Activated naive CD4-positive, alpha-beta T cell treated with anti-CD3 and anti-CD28 coated beads for 36 hours (primary cell): ENCODE results near the gene ARMC2. TPM values are rescaled to one million over a fixed set of nuclear protein-coding genes. Genes with fewer than 3 reads are reported as not detected.
"Not testable (repeated sequence)": the region's sequence is repeated elsewhere in the genome, so short reads cannot be mapped to it uniquely, and the experiment has no call there.

Source experiments
- CTCF ChIA-PET: fragments of 350-600 bp; sonication (Branson Sonifier 250); formaldehyde crosslinking; loops from one replicate; lab custom pipeline; 2021; ENCODE audit warnings: antibody characterized with exemption; lab: Charles Lee
- DNase-seq: peaks from one replicate; pipeline ENCODE4 v3.0.0-alpha.2; 2020
- H3K27ac Mint-ChIP-seq: one replicate; pipeline ENCODE4 v1.8.0; 2021; ENCODE audit warnings: mild to moderate bottlenecking, mixed read lengths
- H3K27me3 Mint-ChIP-seq: one replicate; pipeline ENCODE4 v1.8.0; 2021; ENCODE audit warnings: low read depth, mixed read lengths
- H3K36me3 Mint-ChIP-seq: one replicate; pipeline ENCODE4 v1.8.0; 2021; ENCODE audit warnings: low read depth, mixed read lengths
- H3K4me1 Mint-ChIP-seq: one replicate; pipeline ENCODE4 v1.8.0; 2021; ENCODE audit warnings: low read depth, mixed read lengths
- H3K4me3 Mint-ChIP-seq: one replicate; pipeline ENCODE4 v1.8.0; 2021; ENCODE audit warnings: mild to moderate bottlenecking, moderate library complexity, mixed read lengths
- H3K9me3 Mint-ChIP-seq: one replicate; pipeline ENCODE4 v1.8.0; 2021; ENCODE audit warnings: mixed read lengths
- intact Hi-C: fragments of 100-400 bp; cut with micrococcal nuclease; formaldehyde crosslinking; loops from one replicate; pipeline ENCODE4 v1.15.1; 2023
- total RNA-seq, 2 experiments: library from RNA; stranded (reverse); gene quantifications; one replicate each; pipeline ENCODE4 v1.2.3, GENCODE V29; 2021

Gene ARMC2
- total RNA-seq, 2 experiments from 2014 or later = 3.6 to 3.9 TPM

- no peak overlapping the region for H3K4me3 Mint-ChIP-seq
- no peak overlapping the region for H3K27ac Mint-ChIP-seq
- CTCF ChIA-PET = interaction anchor here (0.6 kb wide), 1 partner anchor 51 kb away, joined by 3 read pairs; no protein-coding TSS in a partner anchor
Observed at GRCh38 chr6:108851756-108852155, 3.5 kb downstream of the ARMC2 start.

GRCh38 chr6:108853077-108853476, 4.9 kb downstream of the ARMC2 start:
- CTCF ChIA-PET = no interaction called here
- Mint-ChIP-seq H3K4me3 (no peak overlapping the region), H3K4me1 (peaks cover 7% of the 10 kb centered on the region), H3K27ac (no peak overlapping the region), H3K9me3 (peaks cover 5% of the 10 kb centered on the region), H3K27me3 (no peaks in the 10 kb centered on the region), H3K36me3 (peaks cover 31% of the 10 kb centered on the region)
- intact Hi-C loops = no loop called here
- DNase-seq = no peak

More at GRCh38 chr6:108851756-108852155, 3.5 kb downstream of the ARMC2 start:
- no peak for DNase-seq
- H3K27me3 Mint-ChIP-seq = no peaks in the 10 kb centered on the region
- peaks cover 21% of the 10 kb centered on the region for H3K36me3 Mint-ChIP-seq
- intact Hi-C loops = no loop called here
- H3K9me3 Mint-ChIP-seq = peaks cover 1% of the 10 kb centered on the region
- H3K4me1 Mint-ChIP-seq = peaks cover 15% of the 10 kb centered on the region

DNA sequence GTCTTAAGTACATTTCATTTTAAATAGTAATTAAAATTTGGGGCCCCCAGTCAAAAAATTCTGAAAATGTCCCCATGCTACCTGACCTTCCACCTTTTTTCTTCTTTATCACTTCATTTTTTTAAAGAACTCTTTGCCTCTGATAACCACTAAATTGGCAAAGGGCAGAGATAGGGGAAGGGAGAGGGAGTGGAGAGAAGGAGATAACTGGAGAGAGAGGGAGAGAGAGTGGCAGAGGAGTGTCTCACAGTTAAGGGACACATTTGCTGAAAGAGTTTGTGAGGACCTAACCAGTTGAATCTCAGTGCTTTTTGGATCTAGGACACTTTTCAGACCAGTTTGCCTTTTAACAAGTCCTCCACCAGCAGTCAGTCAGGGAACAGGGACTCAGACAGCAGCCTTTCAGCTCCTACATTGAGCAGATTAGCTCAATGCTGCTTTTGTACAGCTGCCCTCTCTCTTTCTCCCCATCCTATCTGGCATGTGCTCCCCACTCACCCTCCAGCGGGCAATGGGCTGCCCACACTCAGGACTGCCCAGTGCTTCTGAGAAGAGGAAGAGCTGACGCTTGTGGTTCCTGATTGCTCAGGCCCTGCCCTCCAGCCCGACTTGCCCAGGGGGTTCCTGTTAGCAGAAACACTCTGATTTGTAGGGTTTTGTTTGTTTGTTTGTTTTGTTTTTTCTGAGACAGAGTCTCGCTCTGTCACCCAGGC, 14.4 kb downstream of the ARMC2 start:
- no peak overlapping the region for H3K4me3 Mint-ChIP-seq
- CTCF ChIA-PET = no interaction called here
- DNase-seq = no peak
- H3K27me3 Mint-ChIP-seq = no peaks in the 10 kb centered on the region
- intact Hi-C loops = no loop called here
- no peak overlapping the region for H3K27ac Mint-ChIP-seq
- H3K9me3 Mint-ChIP-seq = no peaks in the 10 kb centered on the region
- peaks cover 20% of the 10 kb centered on the region for H3K36me3 Mint-ChIP-seq
- peaks cover 3% of the 10 kb centered on the region for H3K4me1 Mint-ChIP-seq

GRCh38 chr6:108865751-108866286, 17.6 kb downstream of the ARMC2 start:
- CTCF ChIA-PET = not testable (repeated sequence)

GRCh38 chr6:108866798-108867197, 18.6 kb downstream of the ARMC2 start:
- intact Hi-C loops = loop anchor here (1.0 kb wide), 1 partner anchor 8 kb away; no protein-coding TSS in a partner anchor
- H3K4me1 Mint-ChIP-seq = peaks cover 3% of the 10 kb centered on the region
- CTCF ChIA-PET = no interaction called here
- no peak for DNase-seq
- H3K4me3 Mint-ChIP-seq = no peak overlapping the region
- H3K27ac Mint-ChIP-seq = no peak overlapping the region
- H3K27me3 Mint-ChIP-seq = no peaks in the 10 kb centered on the region
- peaks cover 11% of the 10 kb centered on the region for H3K36me3 Mint-ChIP-seq
- H3K9me3 Mint-ChIP-seq = no peaks in the 10 kb centered on the region

More at GRCh38 chr6:108865751-108866286, 17.6 kb downstream of the ARMC2 start:
- H3K4me3 Mint-ChIP-seq, H3K27ac Mint-ChIP-seq, DNase-seq, H3K27me3 Mint-ChIP-seq, H3K4me1 Mint-ChIP-seq, H3K9me3 Mint-ChIP-seq: not testable (repeated sequence)
- intact Hi-C loops = loop anchor here (1.0 kb wide), 1 partner anchor 8 kb away; no protein-coding TSS in a partner anchor
- H3K36me3 Mint-ChIP-seq = peaks cover 10% of the 10 kb centered on the region

DNA sequence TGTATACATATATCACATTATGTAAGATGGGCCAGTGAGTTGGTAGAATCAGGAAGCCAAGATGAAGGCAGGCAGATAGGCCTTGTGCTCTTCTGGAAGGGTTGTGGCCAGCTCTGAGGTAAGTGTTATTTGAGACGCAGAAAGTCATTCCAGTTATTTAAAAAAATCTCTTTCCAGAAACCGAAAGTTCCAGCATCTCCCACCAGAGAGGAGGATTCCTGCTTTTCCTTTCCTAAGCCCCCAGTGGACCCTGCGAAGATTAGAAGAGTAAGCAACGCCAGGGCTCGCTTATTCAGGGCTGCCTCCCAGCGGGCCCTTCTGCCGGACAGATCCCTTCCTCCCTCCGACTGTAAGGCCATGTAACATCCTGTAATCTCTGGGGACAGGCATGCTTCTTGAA, 20.4 kb downstream of the ARMC2 start:
- CTCF ChIA-PET = no interaction called here
- H3K27me3 Mint-ChIP-seq = no peaks in the 10 kb centered on the region
- peaks cover 6% of the 10 kb centered on the region for H3K4me1 Mint-ChIP-seq
- no peak overlapping the region for H3K27ac Mint-ChIP-seq
- peaks cover 17% of the 10 kb centered on the region for H3K36me3 Mint-ChIP-seq
- H3K9me3 Mint-ChIP-seq = no peaks in the 10 kb centered on the region
- no peak for DNase-seq
- H3K4me3 Mint-ChIP-seq = no peak overlapping the region
- intact Hi-C loops = no loop called here

- H3K36me3 Mint-ChIP-seq = peaks cover 13% of the 10 kb centered on the region
- no peak overlapping the region for H3K4me3 Mint-ChIP-seq
- H3K4me1 Mint-ChIP-seq = peaks cover 18% of the 10 kb centered on the region
- DNase-seq = no peak
- H3K27ac Mint-ChIP-seq = no peak overlapping the region
- CTCF ChIA-PET = no interaction called here
- no peaks in the 10 kb centered on the region for H3K9me3 Mint-ChIP-seq
- intact Hi-C loops = loop anchor here (10.0 kb wide), 1 partner anchor 235 kb away; no protein-coding TSS in a partner anchor
- H3K27me3 Mint-ChIP-seq = no peaks in the 10 kb centered on the region
Observed at GRCh38 chr6:108869876-108870275, 21.7 kb downstream of the ARMC2 start.

- H3K4me1 Mint-ChIP-seq = peaks cover 23% of the 10 kb centered on the region
- intact Hi-C loops = loop anchor here (10.0 kb wide), 1 partner anchor 236 kb away; no protein-coding TSS in a partner anchor
- H3K27me3 Mint-ChIP-seq = no peaks in the 10 kb centered on the region
- H3K9me3 Mint-ChIP-seq = no peaks in the 10 kb centered on the region
- CTCF ChIA-PET = no interaction called here
- DNase-seq = no peak
- H3K4me3 Mint-ChIP-seq = no peak overlapping the region
- H3K27ac Mint-ChIP-seq = no peak overlapping the region
- peaks cover 13% of the 10 kb centered on the region for H3K36me3 Mint-ChIP-seq
Observed at GRCh38 chr6:108870357-108870756, 22.1 kb downstream of the ARMC2 start.

DNA sequence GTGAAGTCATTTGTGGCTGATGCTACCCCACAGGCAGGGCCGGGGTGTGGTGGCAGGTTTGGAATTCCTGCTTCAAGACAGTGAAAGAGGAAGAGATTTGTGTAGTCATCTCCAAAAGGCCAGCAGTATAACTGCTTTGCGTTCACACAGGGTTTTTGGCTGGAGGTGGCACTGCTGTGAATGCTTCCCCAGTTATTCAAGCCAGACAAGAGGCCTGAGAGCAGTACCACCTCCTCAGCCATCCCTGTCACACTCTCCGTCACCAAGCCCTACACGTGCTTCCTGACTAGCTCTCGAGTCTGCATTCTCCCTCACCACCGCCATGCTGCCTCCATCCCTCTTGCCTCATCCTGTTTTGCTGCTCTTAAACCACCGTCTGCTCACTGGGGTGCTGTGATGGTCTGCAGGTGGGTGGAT, 23.9 kb downstream of the ARMC2 start:
- H3K27ac Mint-ChIP-seq = no peak overlapping the region
- DNase-seq = no peak
- CTCF ChIA-PET = interaction anchor here (1.8 kb wide), 1 partner anchor 11 kb away, joined by 4 read pairs; no protein-coding TSS in a partner anchor
- H3K36me3 Mint-ChIP-seq = peaks cover 17% of the 10 kb centered on the region
- H3K4me1 Mint-ChIP-seq = peaks cover 22% of the 10 kb centered on the region
- no peaks in the 10 kb centered on the region for H3K9me3 Mint-ChIP-seq
- no peaks in the 10 kb centered on the region for H3K27me3 Mint-ChIP-seq
- intact Hi-C loops = loop anchor here (10.0 kb wide), 1 partner anchor 237 kb away; no protein-coding TSS in a partner anchor
- no peak overlapping the region for H3K4me3 Mint-ChIP-seq

DNA sequence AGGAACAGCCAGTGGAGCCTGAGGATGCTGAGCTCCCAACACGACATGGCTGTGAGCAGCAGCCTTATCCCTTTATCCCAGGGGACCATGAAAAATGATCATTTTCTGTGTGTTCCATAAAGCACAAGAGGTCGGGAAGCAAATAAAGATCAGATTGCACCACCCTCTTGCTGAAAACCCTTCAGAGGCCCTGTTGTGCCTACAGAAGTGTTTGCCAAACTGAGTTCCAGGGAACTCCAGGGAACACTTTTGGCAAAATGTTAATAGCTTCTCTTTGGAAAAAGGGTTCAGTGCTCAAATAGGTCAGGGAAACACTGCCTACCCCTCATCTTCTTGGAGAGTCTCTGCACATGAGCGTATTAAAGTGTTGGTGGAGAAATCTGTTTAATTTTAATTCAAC, 24.4 kb downstream of the ARMC2 start:
- peaks cover 22% of the 10 kb centered on the region for H3K4me1 Mint-ChIP-seq
- no peaks in the 10 kb centered on the region for H3K9me3 Mint-ChIP-seq
- no peak for DNase-seq
- H3K27me3 Mint-ChIP-seq = no peaks in the 10 kb centered on the region
- peaks cover 22% of the 10 kb centered on the region for H3K36me3 Mint-ChIP-seq
- H3K4me3 Mint-ChIP-seq = no peak overlapping the region
- no peak overlapping the region for H3K27ac Mint-ChIP-seq
- intact Hi-C loops = loop anchor here (10.0 kb wide), 1 partner anchor 238 kb away; no protein-coding TSS in a partner anchor
- CTCF ChIA-PET = interaction anchor here (1.8 kb wide), 1 partner anchor 11 kb away, joined by 4 read pairs; no protein-coding TSS in a partner anchor

GRCh38 chr6:108873251-108873650, 25.0 kb downstream of the ARMC2 start:
- H3K9me3 Mint-ChIP-seq = no peaks in the 10 kb centered on the region
- peaks cover 28% of the 10 kb centered on the region for H3K36me3 Mint-ChIP-seq
- CTCF ChIA-PET = interaction anchor here (1.3 kb wide), 1 partner anchor 200 kb away, joined by 3 read pairs; no protein-coding TSS in a partner anchor
- H3K4me1 Mint-ChIP-seq = peaks cover 22% of the 10 kb centered on the region
- no peak overlapping the region for H3K4me3 Mint-ChIP-seq
- no peak for DNase-seq
- H3K27me3 Mint-ChIP-seq = peaks cover 2% of the 10 kb centered on the region
- H3K27ac Mint-ChIP-seq = no peak overlapping the region
- intact Hi-C loops = loop anchor here (10.0 kb wide), 1 partner anchor 238 kb away; no protein-coding TSS in a partner anchor

DNA sequence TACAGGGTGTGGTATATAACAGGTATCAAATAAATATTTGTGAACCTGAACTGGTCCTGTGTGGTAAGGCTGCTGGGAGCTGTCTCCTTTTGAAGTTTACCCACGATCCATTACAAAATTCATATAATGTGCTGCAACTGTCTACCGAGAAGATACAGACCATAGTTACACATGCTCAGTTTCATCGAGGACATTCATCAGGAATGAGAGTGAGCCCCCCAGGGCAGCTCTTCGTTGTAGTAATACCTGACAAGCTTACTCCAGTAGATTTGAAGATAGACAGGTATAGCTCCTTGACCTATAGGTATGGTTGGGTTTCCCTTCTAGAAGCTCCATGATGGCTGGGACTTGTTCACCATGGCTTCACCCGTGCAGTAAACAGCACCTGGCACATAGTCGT, 25.7 kb downstream of the ARMC2 start:
- peaks cover 33% of the 10 kb centered on the region for H3K36me3 Mint-ChIP-seq
- peaks cover 22% of the 10 kb centered on the region for H3K4me1 Mint-ChIP-seq
- H3K27me3 Mint-ChIP-seq = peaks cover 2% of the 10 kb centered on the region
- H3K4me3 Mint-ChIP-seq = peak overlapping the region; percentile 20
- no peak for DNase-seq
- H3K27ac Mint-ChIP-seq = peak overlapping the region; percentile 33
- CTCF ChIA-PET = interaction anchor here (0.6 to 1.6 kb wide), 3 partner anchors 38 to 199 kb away, joined by 3 to 6 read pairs (median 6); no protein-coding TSS in a partner anchor
- no peaks in the 10 kb centered on the region for H3K9me3 Mint-ChIP-seq
- intact Hi-C loops = loop anchor here (1.0 to 10.0 kb wide), 11 partner anchors 8 to 909 kb away; partner anchors contain the start of genes ARMC2 and CD164
